Measurements from ENCODE around the gene MPPED2.

GRCh38 chr11:30454541-30454940 is 131.6 kb downstream of the MPPED2 start:
- TF ChIP-seq CTCF (IDR thresholded peaks at IDR 0.05) (no peak), POLR2A (IDR thresholded peaks at IDR 0.05) (no peak)
